HepG2 (cell line): Measurements from ENCODE around the gene PIMREG. TPM values are rescaled to one million over a fixed set of nuclear protein-coding genes. Genes with fewer than 3 reads are reported as not detected.

Experiments used
- AHDC1 ChIP-seq: sonication (generic); formaldehyde crosslinking; IDR thresholded peaks from 2 replicates; pipeline ENCODE4 v1.5.1; 2020; ENCODE audit warnings: mild to moderate bottlenecking, missing genetic modification reagents, borderline replicate concordance
- BHLHE40 ChIP-seq: IDR thresholded peaks from 2 replicates; pipeline ENCODE4 v1.6.1; 2011; ENCODE audit warnings: low read length, improper control_type of control experiment
- BRCA1 ChIP-seq: sonication (generic); formaldehyde crosslinking; IDR thresholded peaks from 2 replicates; pipeline ENCODE4 v1.4.0; 2020; ENCODE audit warnings: missing genetic modification reagents
- HMG20A ChIP-seq: IDR thresholded peaks from 2 replicates; pipeline ENCODE4 v1.6.1; 2016; ENCODE audit warnings: borderline replicate concordance
- LRRFIP1 ChIP-seq: sonication (generic); formaldehyde crosslinking; conservative IDR thresholded peaks from 2 replicates; pipeline ENCODE4 v1.4.0; 2020; ENCODE audit warnings: missing genetic modification reagents
- MED1 ChIP-seq: sonication (generic); formaldehyde crosslinking; IDR thresholded peaks from 2 replicates; pipeline ENCODE4 v1.4.0; 2020; ENCODE audit warnings: missing genetic modification reagents
- NR2F6 ChIP-seq, 2 experiments: IDR thresholded peaks; 2 replicates each; pipeline ENCODE4 v1.6.1; 2016; ENCODE audit warnings: antibody characterized with exemption in 1 of 2, mild to moderate bottlenecking in 1 of 2
- NRL ChIP-seq: sonication (generic); formaldehyde crosslinking; IDR thresholded peaks from 2 replicates; pipeline ENCODE4 v1.5.0; 2020; ENCODE audit warnings: missing genetic modification reagents, mild to moderate bottlenecking, moderate library complexity, borderline replicate concordance
- PAXIP1 ChIP-seq: sonication (generic); formaldehyde crosslinking; conservative IDR thresholded peaks from 2 replicates; pipeline ENCODE4 v1.4.0; 2020; ENCODE audit warnings: mild to moderate bottlenecking, missing genetic modification reagents, moderate library complexity
- PHB2 ChIP-seq: fragments of 450-650 bp; IDR thresholded peaks from 2 replicates; pipeline ENCODE4 v1.6.1; 2018; ENCODE audit not compliant: partially characterized antibody
- RBM22 ChIP-seq: fragments of 200-400 bp; formaldehyde crosslinking; optimal IDR thresholded peaks from 2 replicates; pipeline ENCODE3; 2017; ENCODE audit warnings: mild to moderate bottlenecking, low read length, moderate library complexity
- SMC3 ChIP-seq: IDR thresholded peaks from 2 replicates; pipeline ENCODE4 v1.6.1; 2011; ENCODE audit warnings: low read length, improper control_type of control experiment
- SOX5 ChIP-seq: IDR thresholded peaks from 2 replicates; pipeline ENCODE4 v1.6.1; 2016; ENCODE audit warnings: borderline replicate concordance
- ZFP41 ChIP-seq: sonication (generic); formaldehyde crosslinking; IDR thresholded peaks from 2 replicates; pipeline ENCODE4 v1.4.0; 2020; ENCODE audit warnings: mild to moderate bottlenecking, missing genetic modification reagents, borderline replicate concordance
- ZNF749 ChIP-seq: sonication (generic); formaldehyde crosslinking; IDR thresholded peaks from 2 replicates; pipeline ENCODE4 v1.8.0; 2022; ENCODE audit warnings: mild to moderate bottlenecking, missing genetic modification reagents, moderate library complexity, borderline replicate concordance
- ZZZ3 ChIP-seq: sonication (generic); formaldehyde crosslinking; IDR thresholded peaks from 2 replicates; pipeline ENCODE4 v1.4.0; 2020; ENCODE audit warnings: missing genetic modification reagents, mild to moderate bottlenecking, borderline replicate concordance
- polyA plus RNA-seq, 8 experiments: library from polyadenylated mRNA; depleted of rRNA in 3 of 8; stranded (reverse) in 7 of 8; unstranded in 1 of 8; fragments of >200 nt; fragmentation: Illumina TruSeq in 4 of 8; extraction: Trizol in 4 of 8; gene quantifications; 2 replicates each; pipeline versions ENCODE4 v1.2.1 to v1.2.3, GENCODE V29; 2011 to 2016; ENCODE audit warnings: low read depth in 4 of 8, missing spikeins in 1 of 8, mixed read lengths in 1 of 8; ENCODE audit not compliant: insufficient read depth in 1 of 8
- total RNA-seq, 5 experiments: library from RNA; depleted of rRNA; stranded (reverse); fragments of >200 nt; fragmentation: Illumina TruSeq; extraction: Trizol; gene quantifications; 2 replicates each; pipeline ENCODE4 v1.2.3, GENCODE V29; 2016; ENCODE audit warnings: low read depth in 1 of 5

The PIMREG gene
- total and polyA plus RNA-seq, 2 of the 13 experiments (the other 11 are each of a cell fraction or from before 2014, with no cell fraction given): 15.6 to 30.3 TPM

GRCh38 chr17:6443692-6444570, at the start of gene PIMREG (continued):
- TF ChIP-seq BHLHE40 (no peak), NRL (peak; percentile 89), ZNF749 (CRISPR knock-in tag) (peak; percentile 61; the same call in 1 of the 2 replicates), PAXIP1 (peak; percentile 60; the same call in 1 of the 2 replicates), HMG20A (no peak), RBM22 (no peak), MED1 (CRISPR knock-in tag) (peak; percentile 64; the same call in 1 of the 2 replicates), LRRFIP1 (CRISPR knock-in tag) (no peak), SOX5 (no peak), AHDC1 (no peak), SMC3 (no peak), ZZZ3 (CRISPR knock-in tag) (no peak), PHB2 (no peak), BRCA1 (CRISPR knock-in tag) (no peak), ZFP41 (CRISPR knock-in tag) (no peak), NR2F6 (IDR thresholded peaks at IDR 0.05) (no peak), NR2F6 (CRISPR knock-in tag; IDR thresholded peaks at IDR 0.05) (no peak)
